Neural cell (in vitro differentiated cells): ENCODE measurements around the gene TSKU. TPM values are rescaled to one million over a fixed set of nuclear protein-coding genes. Genes with fewer than 3 reads are reported as not detected.
A peak's percentile ranks its signal among the peaks of the same experiment; 100 is the strongest.

ENCODE experiments used
- H2AFZ ChIP-seq: fragments of 200-600, 300-800 bp; sonication (generic), shearing (Covaris generic); 2 replicates; pipeline ENCODE4 v1.6.0; 2014; ENCODE audit warnings: low read depth, mild to moderate bottlenecking, antibody characterized with exemption, low read length, moderate library complexity
- H3F3A ChIP-seq: fragments of 200-600 bp; shearing (Covaris generic); 2 replicates; pipeline ENCODE4 v1.6.1; 2016; ENCODE audit warnings: mild to moderate bottlenecking, moderate library complexity, mixed read lengths, antibody characterized with exemption, low read length; ENCODE audit not compliant: insufficient read depth, poor library complexity, severe bottlenecking
- H3K27ac ChIP-seq: fragments of 200-600, 300-800 bp; sonication (generic), shearing (Covaris generic); 2 replicates; pipeline ENCODE4 v1.5.1; 2014; ENCODE audit warnings: mild to moderate bottlenecking, low read length, moderate library complexity
- H3K27me3 ChIP-seq: fragments of 300-800, 200-600 bp; sonication (generic), shearing (Covaris generic); 2 replicates; pipeline ENCODE4 v1.6.0; 2014; ENCODE audit warnings: mild to moderate bottlenecking, low read depth, low read length, moderate library complexity; ENCODE audit not compliant: insufficient read depth
- H3K36me3 ChIP-seq: fragments of 300-800, 200-600 bp; sonication (generic), shearing (Covaris generic); 2 replicates; pipeline ENCODE4 v1.5.1; 2014; ENCODE audit warnings: mild to moderate bottlenecking, antibody characterized with exemption, low read length, moderate library complexity; ENCODE audit not compliant: insufficient read depth
- H3K4me2 ChIP-seq: fragments of 300-800, 200-600 bp; sonication (generic), shearing (Covaris generic); 2 replicates; pipeline ENCODE4 v1.6.0; 2014; ENCODE audit warnings: mild to moderate bottlenecking, low read length
- H3K4me3 ChIP-seq: fragments of 300-800, 200-600 bp; sonication (generic), shearing (Covaris generic); 2 replicates; pipeline ENCODE4 v1.5.1; 2014; ENCODE audit warnings: mild to moderate bottlenecking, low read length, moderate library complexity
- H3K79me2 ChIP-seq: fragments of 200-600 bp; shearing (Covaris generic); replicated peaks from 2 replicates; pipeline ENCODE4 v1.6.0; 2014; ENCODE audit warnings: mild to moderate bottlenecking, low read length, moderate library complexity; ENCODE audit not compliant: insufficient read depth
- H3K9ac ChIP-seq: fragments of 300-800, 200-600 bp; sonication (generic), shearing (Covaris generic); 2 replicates; pipeline ENCODE4 v1.6.1; 2016; ENCODE audit warnings: mild to moderate bottlenecking, low read length, mixed read lengths
- H3K9me2 ChIP-seq: fragments of 200-600 bp; shearing (Covaris generic); 2 replicates; pipeline ENCODE4 v1.6.1; 2016; ENCODE audit warnings: mild to moderate bottlenecking, low read length, mixed read lengths; ENCODE audit not compliant: insufficient read depth
- H3K9me3 ChIP-seq: fragments of 200-600, 300-800 bp; sonication (generic), shearing (Covaris generic); 2 replicates; pipeline ENCODE4 v1.6.1; 2016; ENCODE audit warnings: mild to moderate bottlenecking, mixed run types, low read length, moderate library complexity, mixed read lengths
- H4K20me1 ChIP-seq: fragments of 200-600 bp; shearing (Covaris generic); 2 replicates; pipeline ENCODE4 v1.6.1; 2016; ENCODE audit warnings: mild to moderate bottlenecking, mixed run types; ENCODE audit not compliant: insufficient read depth
- CTCF ChIP-seq: fragments of 450-650 bp; IDR thresholded peaks from 2 replicates; pipeline ENCODE4 v1.5.1; 2014; ENCODE audit warnings: antibody characterized with exemption, mild to moderate bottlenecking, moderate library complexity; ENCODE audit not compliant: poor library complexity, severe bottlenecking
- EP300 ChIP-seq: fragments of 450-650 bp; conservative IDR thresholded peaks from 2 replicates; pipeline ENCODE4 v1.6.1; 2014; ENCODE audit warnings: antibody characterized with exemption, mild to moderate bottlenecking, moderate library complexity; ENCODE audit not compliant: poor library complexity, severe bottlenecking
- EZH2 ChIP-seq: fragments of 200-600, 300-800 bp; shearing (Covaris generic), sonication (generic); IDR thresholded peaks from 2 replicates; pipeline ENCODE4 v1.6.1; 2014; ENCODE audit warnings: antibody characterized with exemption, low read length, borderline replicate concordance, mild to moderate bottlenecking; ENCODE audit not compliant: insufficient read depth, poor library complexity, severe bottlenecking
- MXI1 ChIP-seq: fragments of 450-650 bp; conservative IDR thresholded peaks from 2 replicates; pipeline ENCODE4 v1.6.1; 2014; ENCODE audit warnings: antibody characterized with exemption, mild to moderate bottlenecking; ENCODE audit not compliant: poor library complexity, severe bottlenecking
- POLR2AphosphoS5 ChIP-seq: IDR thresholded peaks from 2 replicates; pipeline ENCODE4 v1.6.1; 2012
- RAD21 ChIP-seq: fragments of 450-650 bp; conservative IDR thresholded peaks from 2 replicates; pipeline ENCODE4 v1.6.1; 2014; ENCODE audit warnings: antibody characterized with exemption, mild to moderate bottlenecking, moderate library complexity
- REST ChIP-seq: IDR thresholded peaks from 2 replicates; pipeline ENCODE4 v1.6.1; 2012; ENCODE audit warnings: borderline replicate concordance
- SMC3 ChIP-seq: fragments of 450-650 bp; conservative IDR thresholded peaks from 2 replicates; pipeline ENCODE4 v1.6.1; 2014; ENCODE audit warnings: antibody characterized with exemption, mild to moderate bottlenecking, moderate library complexity; ENCODE audit not compliant: poor library complexity
- TAF1 ChIP-seq: IDR thresholded peaks from 2 replicates; pipeline ENCODE4 v1.6.1; 2012; ENCODE audit warnings: low read depth
- polyA plus RNA-seq: library from polyadenylated mRNA; depleted of rRNA; stranded (reverse); fragments of >200 nt; gene quantifications from 2 replicates; pipeline ENCODE4 v1.2.3, GENCODE V29; 2014

The TSKU gene
- polyA plus RNA-seq, 1 donor from 2014 or later = 3.5 TPM

GRCh38 chr11:76785513-76785912, 2.4 kb downstream of the TSKU start:
- Histone ChIP-seq H3K27me3 (no peaks in the 10 kb centered on the region), H4K20me1 (no peaks in the 10 kb centered on the region), H2AFZ (no peak overlapping the region), H3K4me3 (peak overlapping the region; percentile 99), H3K9me3 (no peaks in the 10 kb centered on the region), H3K9ac (no peak overlapping the region), H3K79me2 (peaks cover 53% of the 10 kb centered on the region), H3F3A (no peaks in the 10 kb centered on the region), H3K36me3 (no peaks in the 10 kb centered on the region), H3K9me2 (no peaks in the 10 kb centered on the region), H3K27ac (no peak overlapping the region), H3K4me2 (peak overlapping the region; percentile 8)
- TF ChIP-seq CTCF = no peak

- Histone ChIP-seq H3F3A (no peaks in the 10 kb centered on the region), H3K4me3 (peak overlapping the region; percentile 99), H3K4me2 (no peak overlapping the region), H3K27ac (no peak overlapping the region), H2AFZ (no peak overlapping the region), H3K36me3 (no peaks in the 10 kb centered on the region), H3K9me2 (no peaks in the 10 kb centered on the region), H3K9ac (no peak overlapping the region), H3K79me2 (peaks cover 53% of the 10 kb centered on the region), H4K20me1 (no peaks in the 10 kb centered on the region), H3K27me3 (no peaks in the 10 kb centered on the region), H3K9me3 (no peaks in the 10 kb centered on the region)
- TF ChIP-seq EP300 = no peak
- no peak for TF ChIP-seq CTCF
- no peak for TF ChIP-seq TAF1
- no peak for TF ChIP-seq POLR2AphosphoS5
- no peak for TF ChIP-seq REST
- TF ChIP-seq SMC3 = no peak
- TF ChIP-seq MXI1 = no peak
- TF ChIP-seq EZH2 = no peak
- no peak for TF ChIP-seq RAD21
These were observed 2.9 kb downstream of the TSKU start for GRCh38 chr11:76786016-76786415.
